ENCODE results near the gene PHF2. TPM values are rescaled to one million over a fixed set of nuclear protein-coding genes. Genes with fewer than 3 reads are reported as not detected.

The PHF2 gene
- total RNA-seq, 1 donor from 2014 or later: 40.3 TPM

DNA sequence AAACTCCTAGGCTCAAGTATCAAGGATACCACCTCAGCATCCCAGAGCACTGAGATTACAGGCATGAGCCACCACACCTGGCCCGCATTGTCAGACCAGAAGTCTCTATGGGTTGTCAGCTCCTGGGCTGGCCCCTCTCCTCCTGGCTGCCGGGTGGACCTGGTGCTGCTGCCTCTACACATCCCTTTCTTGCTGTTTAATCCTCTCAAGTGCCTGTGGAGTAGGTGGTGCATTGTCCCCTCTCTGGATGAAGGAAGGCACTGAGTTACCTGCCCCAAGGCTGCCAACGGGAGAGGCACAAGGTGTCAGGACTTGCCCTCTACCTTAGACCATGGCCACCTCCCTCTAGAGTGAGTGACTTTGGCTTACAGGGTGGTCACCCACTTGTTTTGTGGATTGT is 37.4 kb downstream of the PHF2 start:
- TF ChIP-seq CTCF (IDR thresholded peaks at IDR 0.05): no peak
- Mint-ChIP-seq H3K9me3 (ENCODE audit: unreplicated experiment) (peaks cover 16% of the 10 kb centered on the region), H3K4me1 (ENCODE audit: unreplicated experiment) (peaks cover 14% of the 10 kb centered on the region), H3K27ac (ENCODE audit: unreplicated experiment) (no peak overlapping the region), H3K36me3 (ENCODE audit: unreplicated experiment) (peaks cover 11% of the 10 kb centered on the region), H3K4me3 (ENCODE audit: unreplicated experiment) (no peak overlapping the region), H3K27me3 (ENCODE audit: unreplicated experiment) (no peaks in the 10 kb centered on the region)
- DNase-seq (ENCODE audit: extremely low spot score, unreplicated experiment): peak; percentile 51

DNA sequence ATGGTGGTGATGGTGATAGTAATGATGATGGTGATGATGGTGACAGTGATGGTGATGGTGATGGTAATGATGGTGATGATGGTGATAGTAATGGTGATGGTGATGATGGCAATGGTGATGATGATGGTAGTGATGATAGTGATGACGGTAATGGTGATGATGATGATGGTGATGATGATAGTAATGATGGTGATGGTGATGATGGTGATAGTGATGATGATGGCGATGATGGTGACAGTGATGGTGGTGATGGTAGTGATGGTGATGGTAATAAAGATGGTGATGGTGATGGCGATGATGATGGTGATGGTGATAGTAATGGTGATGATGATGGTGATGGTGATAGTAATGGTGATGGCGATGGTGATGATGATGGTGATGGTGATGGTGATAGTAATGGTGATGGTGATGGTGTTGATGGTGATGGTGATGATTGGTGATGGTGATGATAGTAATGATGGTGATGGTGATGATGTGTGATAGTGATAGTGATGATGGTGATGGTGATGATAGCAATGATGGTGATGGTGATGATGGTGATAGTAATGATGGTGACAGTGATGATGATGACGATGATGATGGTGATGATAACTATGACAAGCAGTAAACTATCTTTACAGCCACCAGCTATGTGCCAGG is 38.6 kb downstream of the PHF2 start:
- no peaks in the 10 kb centered on the region for H3K27me3 Mint-ChIP-seq (ENCODE audit: unreplicated experiment)
- no peak for DNase-seq (ENCODE audit: extremely low spot score, unreplicated experiment)
- peaks cover 6% of the 10 kb centered on the region for H3K36me3 Mint-ChIP-seq (ENCODE audit: unreplicated experiment)
- H3K4me3 Mint-ChIP-seq (ENCODE audit: unreplicated experiment): no peak overlapping the region
- H3K4me1 Mint-ChIP-seq (ENCODE audit: unreplicated experiment): peaks cover 14% of the 10 kb centered on the region
- H3K27ac Mint-ChIP-seq (ENCODE audit: unreplicated experiment): no peak overlapping the region
- H3K9me3 Mint-ChIP-seq (ENCODE audit: unreplicated experiment): peaks cover 8% of the 10 kb centered on the region
- no peak for TF ChIP-seq CTCF (IDR thresholded peaks at IDR 0.05)

GRCh38 chr9:93616044-93616443 is 39.7 kb downstream of the PHF2 start:
- Mint-ChIP-seq H3K36me3 (ENCODE audit: unreplicated experiment) (no peaks in the 10 kb centered on the region), H3K27me3 (ENCODE audit: unreplicated experiment) (no peaks in the 10 kb centered on the region), H3K9me3 (ENCODE audit: unreplicated experiment) (no peaks in the 10 kb centered on the region), H3K4me1 (ENCODE audit: unreplicated experiment) (peaks cover 14% of the 10 kb centered on the region), H3K27ac (ENCODE audit: unreplicated experiment) (no peak overlapping the region), H3K4me3 (ENCODE audit: unreplicated experiment) (no peak overlapping the region)
- no peak for TF ChIP-seq CTCF (IDR thresholded peaks at IDR 0.05)
- no peak for DNase-seq (ENCODE audit: extremely low spot score, unreplicated experiment)

- TF ChIP-seq CTCF (IDR thresholded peaks at IDR 0.05): no peak
- no peaks in the 10 kb centered on the region for H3K9me3 Mint-ChIP-seq (ENCODE audit: unreplicated experiment)
- peaks cover 10% of the 10 kb centered on the region for H3K4me1 Mint-ChIP-seq (ENCODE audit: unreplicated experiment)
- DNase-seq (ENCODE audit: extremely low spot score, unreplicated experiment): no peak
- no peaks in the 10 kb centered on the region for H3K36me3 Mint-ChIP-seq (ENCODE audit: unreplicated experiment)
- H3K27me3 Mint-ChIP-seq (ENCODE audit: unreplicated experiment): no peaks in the 10 kb centered on the region
- H3K27ac Mint-ChIP-seq (ENCODE audit: unreplicated experiment): no peak overlapping the region
- no peak overlapping the region for H3K4me3 Mint-ChIP-seq (ENCODE audit: unreplicated experiment)
These were observed 40.9 kb downstream of the PHF2 start for GRCh38 chr9:93617273-93617672.

DNA sequence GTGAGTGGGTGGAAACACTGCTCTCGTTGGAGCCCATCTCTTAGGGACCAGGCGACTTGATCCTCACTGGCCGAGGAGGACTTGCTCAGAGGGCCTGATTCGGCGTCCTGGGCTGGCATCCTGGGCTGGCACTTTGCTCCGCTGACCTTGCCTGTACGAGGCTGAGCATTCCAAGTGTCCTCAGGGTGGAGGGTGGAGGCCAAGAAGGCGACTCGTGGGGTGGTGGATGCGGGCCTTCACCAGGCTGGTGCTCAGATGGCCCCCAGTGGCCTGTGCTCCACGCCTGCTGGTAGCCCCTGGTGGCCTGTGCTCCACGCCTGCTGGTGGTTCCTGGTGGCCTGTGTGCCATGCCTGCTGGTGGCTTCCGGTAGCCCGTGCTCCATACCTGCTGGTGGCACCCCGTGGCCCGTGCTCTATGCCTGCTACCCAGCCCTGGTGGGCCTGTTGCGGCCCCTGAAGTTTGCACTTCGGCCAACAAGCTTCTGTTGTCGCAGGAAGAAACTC is 42.9 kb downstream of the PHF2 start:
- TF ChIP-seq CTCF (IDR thresholded peaks at IDR 0.05): no peak
- no peak overlapping the region for H3K4me3 Mint-ChIP-seq (ENCODE audit: unreplicated experiment)
- no peaks in the 10 kb centered on the region for H3K36me3 Mint-ChIP-seq (ENCODE audit: unreplicated experiment)
- H3K4me1 Mint-ChIP-seq (ENCODE audit: unreplicated experiment): peaks cover 2% of the 10 kb centered on the region
- no peaks in the 10 kb centered on the region for H3K9me3 Mint-ChIP-seq (ENCODE audit: unreplicated experiment)
- no peak overlapping the region for H3K27ac Mint-ChIP-seq (ENCODE audit: unreplicated experiment)
- no peaks in the 10 kb centered on the region for H3K27me3 Mint-ChIP-seq (ENCODE audit: unreplicated experiment)
- DNase-seq (ENCODE audit: extremely low spot score, unreplicated experiment): no peak

Measured in osteocyte (in vitro differentiated cells).